Ovary (tissue), 10 donors: ENCODE measurements around the gene RPP25. TPM values are rescaled to one million over a fixed set of nuclear protein-coding genes. Genes with fewer than 3 reads are reported as not detected.

ENCODE experiments used
- DNase-seq, 5 donors: peaks; one replicate each; pipeline ENCODE4 v3.0.0-alpha.2; 2019 to 2020
- H3K27ac ChIP-seq, 2 donors: fragments of 200-600 bp; one replicate each; pipeline versions ENCODE4 v1.5.1 to v1.8.0; 2019 to 2022
- H3K27me3 ChIP-seq: fragments of 200-600 bp; one replicate; pipeline ENCODE4 v1.8.0; 2022
- H3K36me3 ChIP-seq: fragments of 200-600 bp; sonication (generic); one replicate; pipeline ENCODE4 v1.5.1; 2019
- H3K4me1 ChIP-seq: one replicate; pipeline ENCODE4 v1.8.1; 2013; ENCODE audit warnings: mild to moderate bottlenecking, moderate library complexity; ENCODE audit not compliant: insufficient read depth
- H3K4me3 ChIP-seq: fragments of 200-600 bp; sonication (generic); one replicate; pipeline ENCODE4 v1.5.1; 2017
- H3K9me3 ChIP-seq, 2 donors: fragments of 200-600 bp in 1 of 2; sonication (generic) in 1 of 2; one replicate each; pipeline versions ENCODE4 v1.5.1 to v1.8.1; 2013 to 2019; ENCODE audit warnings: mild to moderate bottlenecking in 1 of 2, moderate library complexity in 1 of 2
- CTCF ChIP-seq, 3 donors: fragments of 450-650 bp in 2 of 3; fragments of 200-600 bp in 1 of 3; IDR thresholded peaks; one replicate each; pipeline versions ENCODE4 v1.5.1 to v1.8.0; 2016 to 2022; ENCODE audit warnings: antibody characterized with exemption in 3 of 3, mild to moderate bottlenecking in 1 of 3
- EP300 ChIP-seq: sonication (generic); formaldehyde crosslinking; IDR thresholded peaks from one replicate; pipeline ENCODE4 v1.6.1; 2017; ENCODE audit warnings: antibody characterized with exemption
- POLR2A ChIP-seq: fragments of 450-650 bp; IDR thresholded peaks from one replicate; pipeline ENCODE4 v1.6.1; 2017; ENCODE audit warnings: antibody characterized with exemption, mild to moderate bottlenecking, moderate library complexity
- WGBS, 3 donors: extraction: QIAGEN DNeasy Blood & Tissue Kit in 1 of 3; methylation state at CpG; one replicate each; pipeline versions ENCODE4 v1.1.5 to v1.1.7; 2013 to 2017; 5-methylcytosine and 5-hydroxymethylcytosine counted together
- intact Hi-C, 4 donors: fragments of 100-400 bp; cut with DNase I; formaldehyde crosslinking; loops; one replicate each; pipeline versions ENCODE4 v1.11.0 to v1.15.1; 2022 to 2023
- long read RNA-seq, 3 donors: library from polyadenylated mRNA in 2 of 3; unstranded in 2 of 3; transcript quantifications; one replicate each; pipeline ENCODE4 v2.0.0 and lab custom pipeline, GENCODE V29; 2021 to 2026
- polyA plus RNA-seq, 2 donors: library from polyadenylated mRNA; stranded (reverse); fragments of 200-250 nt in 1 of 2; fragments of 350-450 nt in 1 of 2; fragmentation: Illumina TruSeq in 1 of 2; extraction: RNeasy Lipid Tissue Mini Kit (QIAGEN cat#74804) in 1 of 2; gene quantifications; one replicate each; pipeline ENCODE4 v1.2.3, GENCODE V29; 2013 to 2014
- total RNA-seq, 7 donors: library from RNA; depleted of rRNA in 2 of 7; stranded (reverse); fragments of >200 nt in 2 of 7; fragmentation: NEBNext Ultra II Directional in 3 of 7; extraction: Animal tissue kit (Norgen Biotek cat#: 25700) in 3 of 7; gene quantifications; one replicate each; pipeline versions ENCODE4 v1.1.0 to v1.2.4, GENCODE V29; 2016 to 2023
- donor health status: DM: no; HTN: no; CAD: no; lungs with moderate emphysema.
- donor health status: DM: no; HTN: no; CAD: no.
- donor health status: Bipolar disorder and iron deficiency.
- donor health status: DM: yes; HTN: yes; CAD: no.
- donor health status: DM: no; HTN: no; CAD: no.
- donor health status: DM: yes; HTN: yes; CAD: no.

Gene RPP25
- 10 to 100 TPM; 13.6 to 41.2 (median 28.6) TPM for total RNA-seq
- polyA plus RNA-seq, result 10 to 100 TPM; 16.0 to 17.3 TPM
- long read RNA-seq, donor 1, transcript RPP25-201 (1 exons, 3,049 nt), result major isoform, 247 of 247 reads
- long read RNA-seq, donor 1, partial matches to known transcripts, result 0 of 247 reads
- long read RNA-seq, donor 1, other reads (novel, unspliced or antisense), result 0 of 247 reads
- long read RNA-seq, donor 2, transcript RPP25-201 (1 exons, 3,049 nt), result major isoform, 16 of 16 reads
- long read RNA-seq, donor 2, partial matches to known transcripts, result 0 of 16 reads
- long read RNA-seq, donor 2, other reads (novel, unspliced or antisense), result 0 of 16 reads
- long read RNA-seq, donor 3, transcript RPP25-201 (1 exons, 3,049 nt), result major isoform, 137 of 137 reads
- long read RNA-seq, donor 3, partial matches to known transcripts, result 0 of 137 reads
- long read RNA-seq, donor 3, other reads (novel, unspliced or antisense), result 0 of 137 reads

GRCh38 chr15:74956648-74957475, at the start of gene RPP25:
RPP25 (minus strand) TSS chr15:74956772; CDS start chr15:74956583, 189 bp downstream.
- TF ChIP-seq POLR2A (peak; percentile 75), CTCF (IDR thresholded peaks at IDR 0.05) (no peak), EP300 (no peak)
- H3K27me3 ChIP-seq, result no peaks in the 10 kb centered on the region
- peak within 1 kb of the TSS; percentile 56 for H3K4me3 ChIP-seq
- H3K9me3 ChIP-seq, result no peaks in the 10 kb centered on the region
- H3K27ac ChIP-seq, result peak within 1 kb of the TSS; percentile 50 to 89
- 0 to 1% (median 0%) methylated on average over 64 to 83 of the region's 83 CpGs for WGBS, 3 donors
- peak; percentile 80 to 88 (median 86) for DNase-seq
- H3K4me1 ChIP-seq, result peaks cover 3% of the 10 kb centered on the region
- H3K36me3 ChIP-seq, result no peaks in the 10 kb centered on the region
- intact Hi-C loops, result loop anchor here in 3 of 4 donors (5.0 to 10.0 kb wide), 4 partner anchors 65 to 250 kb away; partner anchors contain the start of genes C15orf39 (in 1 of the 3), CSK (in 1 of the 3) and PPCDC (in 1 of the 3)

- Histone ChIP-seq H3K36me3 (no peaks in the 10 kb centered on the region), H3K27ac (no peak overlapping the region), H3K27me3 (no peaks in the 10 kb centered on the region), H3K4me1 (no peaks in the 10 kb centered on the region), H3K9me3 (no peaks in the 10 kb centered on the region), H3K4me3 (no peak overlapping the region)
- TF ChIP-seq POLR2A, result no peak
- no peak for TF ChIP-seq CTCF (IDR thresholded peaks at IDR 0.05)
- no peak for TF ChIP-seq EP300
- 60 to 72% (median 68%) methylated on average over 7 of the region's 7 CpGs for WGBS, 3 donors
- intact Hi-C loops, result no loop called here
- no peak for DNase-seq
Measured at GRCh38 chr15:75002398-75002797, 45.8 kb upstream of the RPP25 start.

GRCh38 chr15:75001310-75001709, 44.7 kb upstream of the RPP25 start:
- Histone ChIP-seq H3K9me3 (no peaks in the 10 kb centered on the region), H3K36me3 (no peaks in the 10 kb centered on the region), H3K4me1 (peaks cover under 1% of the 10 kb centered on the region), H3K4me3 (no peak overlapping the region), H3K27ac (no peak overlapping the region), H3K27me3 (no peaks in the 10 kb centered on the region)
- TF ChIP-seq CTCF (IDR thresholded peaks at IDR 0.05) (no peak), POLR2A (no peak), EP300 (no peak)
- intact Hi-C loops, result no loop called here
- DNase-seq, result no peak
- WGBS, 3 donors, result 81 to 84% (median 83%) methylated on average over 6 of the region's 6 CpGs

GRCh38 chr15:74997543-74997942, 41.0 kb upstream of the RPP25 start:
- no peak for DNase-seq

More at GRCh38 chr15:74997543-74997942, 41.0 kb upstream of the RPP25 start:
- no peaks in the 10 kb centered on the region for H3K36me3 ChIP-seq
- H3K4me1 ChIP-seq, result peaks cover 8% of the 10 kb centered on the region
- TF ChIP-seq POLR2A (no peak), EP300 (no peak), CTCF (IDR thresholded peaks at IDR 0.05) (no peak)
- no peak overlapping the region for H3K4me3 ChIP-seq
- H3K27me3 ChIP-seq, result no peaks in the 10 kb centered on the region
- intact Hi-C loops, result loop anchor here in 1 of 4 donors (10.0 kb wide), 1 partner anchor 223 kb away; no protein-coding TSS in a partner anchor
- 79 to 95% (median 82%) methylated on average over 2 of the region's 2 CpGs for WGBS, 3 donors
- no peaks in the 10 kb centered on the region for H3K9me3 ChIP-seq
- no peak overlapping the region for H3K27ac ChIP-seq
